Measurements from ENCODE around the gene B9D1.

GRCh38 chr17:19390951-19391350 is 28.4 kb upstream of the B9D1 start:
- no peak for TF ChIP-seq POLR2A (IDR thresholded peaks at IDR 0.05)
- TF ChIP-seq CTCF (IDR thresholded peaks at IDR 0.05) = no peak
- no peak for TF ChIP-seq EP300 (IDR thresholded peaks at IDR 0.05)
- TF ChIP-seq POLR2AphosphoS5 (IDR thresholded peaks at IDR 0.05) = no peak

Data from sigmoid colon (tissue), 4 donors.